IMR-90 (cell line): Measurements from ENCODE around the gene ASB4. TPM values are rescaled to one million over a fixed set of nuclear protein-coding genes. Genes with fewer than 3 reads are reported as not detected.

ENCODE experiments used
- ATAC-seq: fragments of 200-7000 bp; cut with Tn5 transposase; 2 replicates; pipeline ENCODE4 v1.9.1; 2020; ENCODE audit warnings: low read depth, mild to moderate bottlenecking, moderate library complexity
- BruUV-seq: library from RNA; stranded (reverse); fragments of 400-500 nt; replicated peaks from 2 replicates; lab custom pipeline; 2021; lab: Mats Ljungman, UMichigan
- CTCF ChIA-PET: fragments of 300-600 bp; formaldehyde crosslinking; extraction: SDS; loops from one replicate; lab custom pipeline; 2021; ENCODE audit warnings: antibody characterized with exemption; lab: Yijun Ruan, JAX
- POLR2A ChIA-PET: fragments of 300-600 bp; sonication (Branson Sonifier 250); formaldehyde crosslinking; loops from one replicate; lab custom pipeline; 2022; ENCODE audit warnings: antibody characterized with exemption; ENCODE audit not compliant: unreplicated experiment; lab: Charles Lee
- DNase-seq: peaks from one replicate; pipeline ENCODE4 v3.0.0; 2013
- H2AFZ ChIP-seq: replicated peaks from 2 replicates; pipeline ENCODE3; 2013; ENCODE audit warnings: low read length, mild to moderate bottlenecking; ENCODE audit not compliant: poor library complexity
- H2AK5ac ChIP-seq: 2 replicates; pipeline ENCODE4 v1.6.1; 2013; ENCODE audit warnings: low read depth, low read length, inconsistent platforms
- H2AK9ac ChIP-seq: replicated peaks from 2 replicates; pipeline ENCODE3; 2013; ENCODE audit warnings: mild to moderate bottlenecking, low read depth, low read length, moderate library complexity; ENCODE audit not compliant: poor library complexity
- H2BK120ac ChIP-seq: 2 replicates; pipeline ENCODE4 v1.6.1; 2013; ENCODE audit warnings: low read depth, low read length, inconsistent platforms
- H2BK15ac ChIP-seq: 3 replicates; pipeline ENCODE4 v1.6.1; 2013; ENCODE audit warnings: low read depth, low read length, inconsistent platforms
- H2BK20ac ChIP-seq: 2 replicates; pipeline ENCODE4 v1.6.1; 2013; ENCODE audit warnings: low read depth, mild to moderate bottlenecking, inconsistent platforms, low read length, moderate library complexity
- H2BK5ac ChIP-seq: 2 replicates; pipeline ENCODE4 v1.6.1; 2013; ENCODE audit warnings: mild to moderate bottlenecking, low read depth, low read length, inconsistent platforms; ENCODE audit not compliant: poor library complexity, severe bottlenecking
- H3K14ac ChIP-seq: replicated peaks from 2 replicates; pipeline ENCODE4 v1.6.1; 2013; ENCODE audit warnings: low read depth, low read length, inconsistent platforms
- H3K18ac ChIP-seq: 2 replicates; pipeline ENCODE4 v1.6.1; 2013; ENCODE audit warnings: low read depth, low read length, control low read depth
- H3K23ac ChIP-seq: 2 replicates; pipeline ENCODE4 v1.6.1; 2013; ENCODE audit warnings: low read depth, low read length, inconsistent platforms
- H3K27ac ChIP-seq: 2 replicates; pipeline ENCODE4 v1.5.1; 2013; ENCODE audit warnings: mild to moderate bottlenecking, control low read depth, low read length; ENCODE audit not compliant: insufficient read depth
- H3K27me3 ChIP-seq: 2 replicates; pipeline ENCODE4 v1.6.1; 2013; ENCODE audit warnings: low read length; ENCODE audit not compliant: control insufficient read depth, insufficient read depth
- H3K36me3 ChIP-seq: 2 replicates; pipeline ENCODE4 v1.6.1; 2013; ENCODE audit warnings: low read length, mixed read lengths; ENCODE audit not compliant: control insufficient read depth, insufficient read depth
- H3K4ac ChIP-seq: 2 replicates; pipeline ENCODE4 v1.6.1; 2013; ENCODE audit warnings: low read depth, low read length, inconsistent platforms
- H3K4me1 ChIP-seq: 2 replicates; pipeline ENCODE4 v1.6.1; 2013; ENCODE audit warnings: low read length, mixed read lengths; ENCODE audit not compliant: control insufficient read depth, insufficient read depth
- H3K4me2 ChIP-seq: 2 replicates; pipeline ENCODE4 v1.6.1; 2013; ENCODE audit warnings: low read depth, mild to moderate bottlenecking, control low read depth, low read length, moderate library complexity
- H3K4me3 ChIP-seq: 2 replicates; pipeline ENCODE4 v1.5.1; 2013; ENCODE audit warnings: low read depth, mild to moderate bottlenecking, control low read depth, low read length, moderate library complexity; ENCODE audit not compliant: insufficient read depth
- H3K56ac ChIP-seq: 2 replicates; pipeline ENCODE4 v1.6.1; 2013; ENCODE audit warnings: low read length, inconsistent platforms; ENCODE audit not compliant: insufficient read depth; ENCODE audit errors: extremely low read depth
- H3K79me1 ChIP-seq, 2 experiments: 2 replicates each; pipeline ENCODE4 v1.6.1; 2013; ENCODE audit warnings: low read length in 2 of 2, inconsistent platforms in 1 of 2, low read depth in 1 of 2
- H3K9ac ChIP-seq: 2 replicates; pipeline ENCODE4 v1.6.1; 2013; ENCODE audit warnings: low read depth, low read length, control low read depth
- H3K9me1 ChIP-seq: 2 replicates; pipeline ENCODE4 v1.6.1; 2013; ENCODE audit warnings: low read length, inconsistent platforms; ENCODE audit not compliant: insufficient read depth
- H3K9me3 ChIP-seq: 2 replicates; pipeline ENCODE4 v1.6.1; 2013; ENCODE audit warnings: low read length; ENCODE audit not compliant: control insufficient read depth, insufficient read depth
- H4K20me1 ChIP-seq: 2 replicates; pipeline ENCODE4 v1.6.1; 2013; ENCODE audit warnings: low read length, inconsistent platforms; ENCODE audit not compliant: insufficient read depth
- H4K5ac ChIP-seq: 2 replicates; pipeline ENCODE4 v1.6.1; 2013; ENCODE audit warnings: mild to moderate bottlenecking, low read depth, low read length, control low read depth
- H4K8ac ChIP-seq, 2 experiments: 2 replicates each; pipeline ENCODE4 v1.6.1; 2013; ENCODE audit warnings: low read depth in 2 of 2, low read length in 2 of 2, control low read depth in 1 of 2, inconsistent platforms in 1 of 2
- H4K91ac ChIP-seq: 2 replicates; pipeline ENCODE4 v1.6.1; 2013; ENCODE audit warnings: low read depth, low read length, inconsistent platforms; ENCODE audit not compliant: insufficient read depth
- BHLHE40 ChIP-seq: fragments of 150-350 bp; IDR thresholded peaks from 2 replicates; pipeline ENCODE4 v1.6.1; 2016; ENCODE audit warnings: mild to moderate bottlenecking, low read depth, low read length
- CEBPB ChIP-seq: IDR thresholded peaks from 2 replicates; pipeline ENCODE4 v1.6.1; 2012; ENCODE audit warnings: low read depth, low read length, improper control_type of control experiment
- ELK1 ChIP-seq: fragments of 150-350 bp; IDR thresholded peaks from 2 replicates; pipeline ENCODE4 v1.6.1; 2016; ENCODE audit warnings: low read depth, mild to moderate bottlenecking, low read length, moderate library complexity, borderline replicate concordance
- RAD21 ChIP-seq: IDR thresholded peaks from 2 replicates; pipeline ENCODE4 v1.6.1; 2012; ENCODE audit warnings: low read length, improper control_type of control experiment
- RCOR1 ChIP-seq: IDR thresholded peaks from 2 replicates; pipeline ENCODE4 v1.6.1; 2012; ENCODE audit warnings: mild to moderate bottlenecking, low read length, improper control_type of control experiment; ENCODE audit not compliant: insufficient replicate concordance
- USF2 ChIP-seq: fragments of 150-350 bp; IDR thresholded peaks from 2 replicates; pipeline ENCODE4 v1.6.1; 2017; ENCODE audit warnings: mild to moderate bottlenecking, antibody characterized with exemption, low read length, low read depth
- WGBS, 2 experiments: methylation state at CpG; one replicate each; pipeline versions ENCODE4 v1.1.5 to v1.1.7; 2013; ENCODE audit warnings: missing lambda C conversion rate in 2 of 2; ENCODE audit not compliant: insufficient read length in 1 of 2; ENCODE audit errors: extremely low coverage in 2 of 2; 5-methylcytosine and 5-hydroxymethylcytosine counted together
- dilution Hi-C: fragments of 300-500 bp; cut with HindIII; formaldehyde crosslinking; loops from one replicate; pipeline ENCODE4 v1.14.3; 2018; ENCODE audit warnings: low sequenced_read_pairs; ENCODE audit not compliant: unreplicated experiment
- in situ Hi-C: fragments of 300-500 bp; cut with MboI; formaldehyde crosslinking; loops from 3 replicates; pipeline ENCODE4 v1.14.3; 2019; ENCODE audit warnings: low sequenced_read_pairs, inconsistent platforms, mixed read lengths
- intact Hi-C: fragments of 100-400 bp; cut with micrococcal nuclease; formaldehyde crosslinking; loops from 2 replicates; pipeline ENCODE4 v1.10.0; 2022
- polyA plus RNA-seq, 3 experiments: library from polyadenylated mRNA; depleted of rRNA; stranded (reverse); fragments of >200 nt; gene quantifications; 2 replicates each; pipeline ENCODE4 v1.2.3, GENCODE V29; 2012; ENCODE audit warnings: low replicate concordance in 1 of 3
- total RNA-seq: library from RNA; depleted of rRNA; stranded (reverse); fragments of >200 nt; gene quantifications from 2 replicates; pipeline ENCODE4 v1.2.3, GENCODE V29; 2012

Gene ASB4
- total and polyA plus RNA-seq, 2 of the 4 experiments (the other 2 are of a cell fraction), result not detected

- 57% methylated on average over 1 of the region's 3 CpGs; no CpG with 5 or more reads in 1 of the 2 experiments for WGBS, 2 experiments
- ChIA-PET CTCF (interaction anchor here (1.2 kb wide), 1 partner anchor 30 kb away, joined by 5 read pairs; no protein-coding TSS in a partner anchor), POLR2A (no interaction called here)
- Histone ChIP-seq H3K4me2 (no peak overlapping the region), H3K4me3 (no peak overlapping the region), H3K79me1 (no peaks in the 10 kb centered on the region), H2AK5ac (no peak overlapping the region), H4K5ac (no peak overlapping the region), H3K18ac (no peak overlapping the region), H3K56ac (no peak overlapping the region), H2AFZ (no peak overlapping the region), H3K36me3 (no peaks in the 10 kb centered on the region), H2BK120ac (no peak overlapping the region), H2BK20ac (no peak overlapping the region), H2BK5ac (no peak overlapping the region), H3K9ac (no peak overlapping the region), H3K27ac (no peak overlapping the region), H2AK9ac (no peak overlapping the region), H3K23ac (no peak overlapping the region), H3K27me3 (peaks cover 6% of the 10 kb centered on the region), H3K9me3 (no peaks in the 10 kb centered on the region), H3K4ac (no peak overlapping the region), H4K20me1 (no peaks in the 10 kb centered on the region), H3K14ac (no peak overlapping the region), H4K91ac (no peak overlapping the region), H3K9me1 (no peaks in the 10 kb centered on the region), H3K4me1 (no peaks in the 10 kb centered on the region), H4K8ac (no peak overlapping the region), H2BK15ac (no peak overlapping the region)
- dilution Hi-C loops (no loop called here), in situ Hi-C loops (loop anchor here (25.0 kb wide), 1 partner anchor 1194 kb away; no protein-coding TSS in a partner anchor), intact Hi-C loops (no loop called here)
- no peak for TF ChIP-seq ELK1
- TF ChIP-seq CEBPB, result no peak
- no peak for TF ChIP-seq RAD21
- no peak for TF ChIP-seq USF2
- no peak for TF ChIP-seq RCOR1
- no peak for TF ChIP-seq BHLHE40
- no TSS peak for BruUV-seq
- ATAC-seq, result no peak
- no peak for DNase-seq
These were observed 4.2 kb upstream of the ASB4 start for GRCh38 chr7:95481271-95482165.
